Esophagus muscularis mucosa (tissue), 4 donors: Measurements from ENCODE around the gene UBTD2. TPM values are rescaled to one million over a fixed set of nuclear protein-coding genes. Genes with fewer than 3 reads are reported as not detected.

ENCODE experiments used
- DNase-seq: peaks from one replicate; pipeline ENCODE4 v3.0.0-alpha.2; 2017; ENCODE audit errors: extremely low spot score
- H3K27ac ChIP-seq, 4 donors: fragments of 200-600 bp; sonication (generic); replicated peaks in 1 of 4; 1 replicate in 3 of 4; 2 replicates in 1 of 4; pipeline ENCODE4 v1.5.1; 2016 to 2019; ENCODE audit warnings: mild to moderate bottlenecking in 1 of 4
- H3K27me3 ChIP-seq, 4 donors: fragments of 200-600 bp; sonication (generic); one replicate each; pipeline versions ENCODE4 v1.5.1 to v1.6.0; 2016 to 2019
- H3K36me3 ChIP-seq, 4 donors: fragments of 200-600 bp; sonication (generic); one replicate each; pipeline ENCODE4 v1.5.1; 2016 to 2019
- H3K4me1 ChIP-seq, 4 donors: fragments of 200-600 bp; sonication (generic); one replicate each; pipeline ENCODE4 v1.5.1; 2016 to 2019
- H3K4me3 ChIP-seq, 4 donors: fragments of 200-600 bp; sonication (generic); 1 replicate in 2 of 4; 2 replicates in 2 of 4; pipeline ENCODE4 v1.5.1; 2016 to 2019; ENCODE audit warnings: mild to moderate bottlenecking in 4 of 4, moderate library complexity in 1 of 4
- H3K9me3 ChIP-seq, 4 donors: fragments of 200-600 bp; sonication (generic); 1 replicate in 3 of 4; 2 replicates in 1 of 4; pipeline ENCODE4 v1.5.1; 2016 to 2019
- EP300 ChIP-seq: sonication (generic); formaldehyde crosslinking; IDR thresholded peaks from one replicate; pipeline ENCODE4 v1.6.1; 2017; ENCODE audit warnings: antibody characterized with exemption
- POLR2A ChIP-seq: fragments of 450-650 bp; IDR thresholded peaks from one replicate; pipeline ENCODE4 v1.6.1; 2017; ENCODE audit warnings: antibody characterized with exemption, moderate library complexity, mild to moderate bottlenecking, low read depth
- POLR2AphosphoS5 ChIP-seq, 2 donors: sonication (generic); formaldehyde crosslinking; IDR thresholded peaks; one replicate each; pipeline ENCODE4 v1.6.1; 2017; ENCODE audit warnings: antibody characterized with exemption in 2 of 2
- WGBS: methylation state at CpG from one replicate; pipeline ENCODE4 v1.1.5; 2018; 5-methylcytosine and 5-hydroxymethylcytosine counted together
- intact Hi-C: fragments of 100-400 bp; cut with DNase I; formaldehyde crosslinking; loops from one replicate; pipeline ENCODE4 v1.15.1; 2023
- total RNA-seq, 4 donors: library from RNA; depleted of rRNA; stranded (reverse); fragments of >200 nt; gene quantifications; one replicate each; pipeline versions ENCODE4 v1.1.0 to v1.2.1, GENCODE V29; 2016
- TF ChIP-seq, protein P1 (sequence below), 3 experiments: fragments of 200-600 bp in 2 of 3; fragments of 450-650 bp in 1 of 3; sonication (generic) in 2 of 3; IDR thresholded peaks; one replicate each; pipeline ENCODE4 v1.5.1; 2017 to 2019; ENCODE audit warnings: antibody characterized with exemption in 3 of 3, mild to moderate bottlenecking in 2 of 3, moderate library complexity in 1 of 3

Gene UBTD2
- total RNA-seq, 4 donors from 2014 or later: 19.4 to 20.0 (median 19.9) TPM

DNA sequence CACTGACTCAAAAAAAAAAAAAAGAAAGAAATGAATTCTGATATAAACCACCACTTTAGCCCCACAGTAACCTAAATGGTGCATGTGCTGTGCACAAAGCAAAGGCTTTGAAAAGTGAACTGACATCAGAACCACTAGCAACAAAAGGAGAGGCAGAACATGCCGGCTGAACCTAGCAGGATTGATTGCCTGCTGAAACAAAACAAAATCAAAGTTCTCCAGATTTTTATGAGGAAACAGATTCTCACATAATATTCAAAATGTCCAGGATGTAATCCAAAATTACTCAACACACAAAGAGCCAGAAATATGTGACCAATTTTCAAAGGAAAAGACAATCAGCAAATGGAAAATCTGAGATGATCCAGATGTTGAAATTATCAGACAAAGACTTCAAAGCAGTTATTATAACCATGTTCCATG, 37.9 kb downstream of the UBTD2 start:
- 69% methylated on average over 1 of the region's 1 CpG for WGBS
- H3K27me3 ChIP-seq: no peaks in the 10 kb centered on the region
- H3K36me3 ChIP-seq: no peaks in the 10 kb centered on the region
- TF ChIP-seq POLR2A (no peak), POLR2AphosphoS5 (IDR thresholded peaks at IDR 0.05) (no peak), EP300 (no peak)
- TF ChIP-seq, protein P1, sequence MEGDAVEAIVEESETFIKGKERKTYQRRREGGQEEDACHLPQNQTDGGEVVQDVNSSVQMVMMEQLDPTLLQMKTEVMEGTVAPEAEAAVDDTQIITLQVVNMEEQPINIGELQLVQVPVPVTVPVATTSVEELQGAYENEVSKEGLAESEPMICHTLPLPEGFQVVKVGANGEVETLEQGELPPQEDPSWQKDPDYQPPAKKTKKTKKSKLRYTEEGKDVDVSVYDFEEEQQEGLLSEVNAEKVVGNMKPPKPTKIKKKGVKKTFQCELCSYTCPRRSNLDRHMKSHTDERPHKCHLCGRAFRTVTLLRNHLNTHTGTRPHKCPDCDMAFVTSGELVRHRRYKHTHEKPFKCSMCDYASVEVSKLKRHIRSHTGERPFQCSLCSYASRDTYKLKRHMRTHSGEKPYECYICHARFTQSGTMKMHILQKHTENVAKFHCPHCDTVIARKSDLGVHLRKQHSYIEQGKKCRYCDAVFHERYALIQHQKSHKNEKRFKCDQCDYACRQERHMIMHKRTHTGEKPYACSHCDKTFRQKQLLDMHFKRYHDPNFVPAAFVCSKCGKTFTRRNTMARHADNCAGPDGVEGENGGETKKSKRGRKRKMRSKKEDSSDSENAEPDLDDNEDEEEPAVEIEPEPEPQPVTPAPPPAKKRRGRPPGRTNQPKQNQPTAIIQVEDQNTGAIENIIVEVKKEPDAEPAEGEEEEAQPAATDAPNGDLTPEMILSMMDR (IDR thresholded peaks at IDR 0.05): no peak
- intact Hi-C loops: no loop called here
- H3K27ac ChIP-seq: no peak overlapping the region
- peaks cover 0 to 8% (median 6%) of the 10 kb centered on the region in 4 donors for H3K4me1 ChIP-seq
- H3K4me3 ChIP-seq: no peak overlapping the region
- DNase-seq: no peak
- H3K9me3 ChIP-seq: no peaks in the 10 kb centered on the region

DNA sequence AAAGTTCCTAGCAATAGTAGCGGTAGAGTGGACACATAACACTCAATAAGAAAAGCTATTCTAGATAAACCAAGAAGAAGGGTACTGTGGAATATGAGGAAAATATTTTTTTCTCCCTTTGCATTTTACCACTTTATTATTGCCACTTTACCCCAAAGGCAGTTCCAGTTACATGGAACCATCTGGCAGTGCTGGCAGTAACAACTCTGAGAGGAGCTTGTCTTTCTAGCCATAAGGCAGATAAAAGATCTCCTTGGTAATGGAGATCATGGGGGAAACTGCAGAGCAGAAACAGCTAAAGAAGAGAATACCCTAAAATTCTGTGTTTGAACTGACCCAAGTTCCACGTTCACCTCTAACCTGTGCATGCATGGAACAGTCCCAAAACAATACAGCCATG, 38.5 kb downstream of the UBTD2 start:
- no peak for TF ChIP-seq POLR2AphosphoS5 (IDR thresholded peaks at IDR 0.05)
- no peak for TF ChIP-seq POLR2A
- TF ChIP-seq, protein P1 (IDR thresholded peaks at IDR 0.05): no peak
- TF ChIP-seq EP300: no peak
- peaks cover 0 to 8% (median 6%) of the 10 kb centered on the region in 4 donors for H3K4me1 ChIP-seq
- no peak overlapping the region for H3K27ac ChIP-seq
- H3K4me3 ChIP-seq: no peak overlapping the region
- no peaks in the 10 kb centered on the region for H3K36me3 ChIP-seq
- no peaks in the 10 kb centered on the region for H3K27me3 ChIP-seq
- intact Hi-C loops: no loop called here
- no peaks in the 10 kb centered on the region for H3K9me3 ChIP-seq
- no peak for DNase-seq
- 95% methylated on average over 2 of the region's 2 CpGs for WGBS

DNA sequence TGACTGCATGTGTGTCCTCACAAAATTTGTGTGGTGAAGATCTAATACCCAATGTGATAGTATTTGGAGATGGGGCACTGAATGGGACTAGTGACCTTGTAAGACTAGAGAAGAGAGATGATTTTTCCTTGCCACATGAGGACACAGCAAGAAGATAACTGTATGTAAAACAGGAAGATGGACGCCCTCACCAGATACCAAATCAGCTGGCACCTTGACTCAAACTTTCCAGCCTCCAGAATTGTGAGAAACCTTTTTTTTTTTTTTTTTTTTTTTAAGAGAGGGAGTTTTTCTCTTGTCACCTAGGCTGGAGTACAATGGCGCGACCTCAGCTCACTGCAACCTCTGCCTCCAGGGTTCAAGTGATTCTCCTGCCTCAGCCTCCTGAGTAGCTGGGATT, 40.3 kb downstream of the UBTD2 start:
- intact Hi-C loops: no loop called here
- no peaks in the 10 kb centered on the region for H3K27me3 ChIP-seq
- no peaks in the 10 kb centered on the region for H3K9me3 ChIP-seq
- no peak for TF ChIP-seq POLR2A
- no peak for TF ChIP-seq POLR2AphosphoS5 (IDR thresholded peaks at IDR 0.05)
- TF ChIP-seq, protein P1 (IDR thresholded peaks at IDR 0.05): no peak
- no peak for TF ChIP-seq EP300
- no peak overlapping the region for H3K27ac ChIP-seq
- 89% methylated on average over 3 of the region's 3 CpGs for WGBS
- no peaks in the 10 kb centered on the region for H3K36me3 ChIP-seq
- DNase-seq: no peak
- no peak overlapping the region for H3K4me3 ChIP-seq
- H3K4me1 ChIP-seq: peaks cover 0 to 8% (median 6%) of the 10 kb centered on the region in 4 donors

DNA sequence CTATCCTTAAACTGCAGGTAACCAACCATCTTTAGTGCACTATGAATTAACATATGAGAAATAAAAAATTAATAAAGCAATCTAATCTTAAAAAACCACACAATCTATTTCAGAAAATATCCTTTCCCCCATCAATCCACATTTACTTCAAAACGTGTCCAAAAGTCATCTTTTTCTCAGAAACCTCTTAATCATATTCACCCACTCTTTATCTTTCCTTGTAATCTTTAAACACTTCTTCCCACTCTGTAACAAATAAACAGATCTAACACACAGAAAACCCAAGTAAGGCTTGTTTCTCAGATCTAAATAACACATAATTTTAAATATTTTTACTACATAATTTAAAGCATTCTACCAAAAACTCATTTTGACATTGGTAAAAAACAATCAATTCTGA, 45.2 kb downstream of the UBTD2 start:
- H3K27me3 ChIP-seq: no peaks in the 10 kb centered on the region
- no peak overlapping the region for H3K27ac ChIP-seq
- DNase-seq: no peak
- intact Hi-C loops: no loop called here
- H3K36me3 ChIP-seq: peaks cover 5 to 8% (median 7%) of the 10 kb centered on the region in 4 donors
- H3K4me3 ChIP-seq: no peak overlapping the region
- peaks cover 0 to 15% (median 12%) of the 10 kb centered on the region in 4 donors for H3K4me1 ChIP-seq
- H3K9me3 ChIP-seq: no peaks in the 10 kb centered on the region
- WGBS: 44% methylated on average over 1 of the region's 1 CpG
- TF ChIP-seq POLR2AphosphoS5 (IDR thresholded peaks at IDR 0.05) (no peak), EP300 (no peak), POLR2A (no peak)
- TF ChIP-seq, protein P1 (IDR thresholded peaks at IDR 0.05): no peak
